PC-3 (cell line): ENCODE data around the gene NECAB2. TPM values are rescaled to one million over a fixed set of nuclear protein-coding genes. Genes with fewer than 3 reads are reported as not detected.

Source experiments
- ATAC-seq: fragments of 200-7000 bp; cut with Tn5 transposase; 2 replicates; pipeline ENCODE4 v1.9.1; 2020; ENCODE audit warnings: mild to moderate bottlenecking, moderate library complexity
- BruUV-seq: library from RNA; stranded (reverse); fragments of 400-500 nt; replicated peaks from 2 replicates; lab custom pipeline; 2021; lab: Mats Ljungman, UMichigan
- CTCF ChIA-PET: fragments of 300-600 bp; sonication (Branson Sonifier 250); formaldehyde crosslinking; loops from one replicate; lab custom pipeline; 2022; ENCODE audit warnings: antibody characterized with exemption; lab: Charles Lee
- POLR2A ChIA-PET: fragments of 300-600 bp; sonication (Branson Sonifier 250); formaldehyde crosslinking; loops from one replicate; lab custom pipeline; 2022; ENCODE audit warnings: antibody characterized with exemption; ENCODE audit not compliant: unreplicated experiment; lab: Charles Lee
- DNase-seq: peaks from one replicate; pipeline ENCODE4 v3.0.0-alpha.2; 2015
- H2AFZ ChIP-seq: fragments of 300-600 bp; sonication (generic); 2 replicates; pipeline ENCODE4 v1.6.0; 2016; ENCODE audit warnings: antibody characterized with exemption, low read length
- H3F3A ChIP-seq: fragments of 300-600 bp; sonication (generic); one replicate; pipeline ENCODE4 v1.6.0; 2017; ENCODE audit warnings: antibody characterized with exemption, low read length, control low read depth, mild to moderate bottlenecking; ENCODE audit not compliant: unreplicated experiment
- H3K27ac ChIP-seq: fragments of 300-600 bp; sonication (generic); 2 replicates; pipeline ENCODE4 v1.5.1; 2016; ENCODE audit warnings: mild to moderate bottlenecking, low read length
- H3K27me3 ChIP-seq: fragments of 300-600 bp; sonication (generic); 2 replicates; pipeline ENCODE4 v1.6.1; 2016; ENCODE audit warnings: low read length, mixed read lengths
- H3K36me3 ChIP-seq: fragments of 300-600 bp; sonication (generic); 2 replicates; pipeline ENCODE4 v1.6.1; 2016; ENCODE audit warnings: low read depth, mixed run types, low read length, mixed read lengths
- H3K4me1 ChIP-seq: fragments of 300-600 bp; sonication (generic); 2 replicates; pipeline ENCODE4 v1.5.1; 2016; ENCODE audit warnings: low read length; ENCODE audit not compliant: insufficient read depth
- H3K4me2 ChIP-seq: fragments of 300-600 bp; sonication (generic); 2 replicates; pipeline ENCODE4 v1.6.0; 2016; ENCODE audit warnings: low read length
- H3K4me3 ChIP-seq: fragments of 300-600 bp; sonication (generic); 2 replicates; pipeline ENCODE4 v1.5.1; 2016; ENCODE audit warnings: mild to moderate bottlenecking, low read length, mixed read lengths
- H3K79me2 ChIP-seq: fragments of 300-600 bp; sonication (generic); 2 replicates; pipeline ENCODE4 v1.6.1; 2017; ENCODE audit warnings: low read length, mixed read lengths
- H3K9ac ChIP-seq: fragments of 300-600 bp; sonication (generic); 2 replicates; pipeline ENCODE4 v1.6.0; 2016; ENCODE audit warnings: mild to moderate bottlenecking, low read length
- H3K9me2 ChIP-seq: fragments of 300-600 bp; sonication (generic); replicated peaks from 2 replicates; pipeline ENCODE4 v1.6.1; 2016; ENCODE audit warnings: mixed run types, low read length, mixed read lengths
- H3K9me3 ChIP-seq: fragments of 300-600 bp; sonication (generic); 2 replicates; pipeline ENCODE4 v1.6.1; 2016; ENCODE audit warnings: low read length, mixed read lengths
- H4K20me1 ChIP-seq: fragments of 300-600 bp; sonication (generic); 2 replicates; pipeline ENCODE4 v1.6.1; 2016; ENCODE audit warnings: low read length, mixed read lengths
- CTCF ChIP-seq: fragments of 300-600 bp; sonication (generic); conservative IDR thresholded peaks from 2 replicates; pipeline ENCODE4 v1.5.1; 2017; ENCODE audit warnings: antibody characterized with exemption, low read depth, mild to moderate bottlenecking, low read length
- EZH2 ChIP-seq: fragments of 300-600 bp; sonication (generic); IDR thresholded peaks from one replicate; pipeline ENCODE4 v1.6.1; 2017; ENCODE audit warnings: antibody characterized with exemption, mild to moderate bottlenecking, low read length; ENCODE audit not compliant: unreplicated experiment
- EZH2phosphoT487 ChIP-seq: fragments of 300-600 bp; sonication (generic); IDR thresholded peaks from 2 replicates; pipeline ENCODE4 v1.6.1; 2018; ENCODE audit warnings: mild to moderate bottlenecking, antibody characterized with exemption, low read length, borderline replicate concordance
- intact Hi-C: fragments of 100-400 bp; cut with micrococcal nuclease; formaldehyde crosslinking; loops from 2 replicates; pipeline ENCODE4 v1.9.0; 2023
- total RNA-seq: library from RNA; depleted of rRNA; stranded (reverse); fragments of >200 nt; gene quantifications from 2 replicates; pipeline ENCODE4 v1.2.3, GENCODE V29; 2014

The NECAB2 gene
- total RNA-seq, 1 experiment from 2014 or later, result 0.22 TPM

- H3K9ac ChIP-seq, result no peak overlapping the region
- no peaks in the 10 kb centered on the region for H4K20me1 ChIP-seq
- H3K4me3 ChIP-seq, result no peak overlapping the region
- DNase-seq, result no peak
- H2AFZ ChIP-seq, result no peak overlapping the region
- no peaks in the 10 kb centered on the region for H3K9me2 ChIP-seq
- no peak overlapping the region for H3K4me2 ChIP-seq
- no peak overlapping the region for H3K27ac ChIP-seq
- ChIA-PET CTCF (no interaction called here), POLR2A (no interaction called here)
- H3K9me3 ChIP-seq, result no peaks in the 10 kb centered on the region
- no peaks in the 10 kb centered on the region for H3K27me3 ChIP-seq
- BruUV-seq, result no TSS peak
- no peak for ATAC-seq
- H3K79me2 ChIP-seq, result peaks cover 18% of the 10 kb centered on the region
- peaks cover 15% of the 10 kb centered on the region for H3K4me1 ChIP-seq
- no peaks in the 10 kb centered on the region; the same call in 1 of the 2 replicates for H3K36me3 ChIP-seq
- no peaks in the 10 kb centered on the region for H3F3A ChIP-seq
- intact Hi-C loops, result loop anchor here (5.0 kb wide), 2 partner anchors 107 to 222 kb away; no protein-coding TSS in a partner anchor
- TF ChIP-seq CTCF, result no peak
- no peak for TF ChIP-seq EZH2phosphoT487
- TF ChIP-seq EZH2, result no peak
Observed at GRCh38 chr16:83955218-83956130, 12.6 kb upstream of the NECAB2 start.

GRCh38 chr16:83956336-83957289, 11.4 kb upstream of the NECAB2 start:
- no peaks in the 10 kb centered on the region for H3K27me3 ChIP-seq
- no peaks in the 10 kb centered on the region; the same call in 1 of the 2 replicates for H3K36me3 ChIP-seq
- no peak overlapping the region for H3K27ac ChIP-seq
- no peaks in the 10 kb centered on the region for H3F3A ChIP-seq
- TF ChIP-seq CTCF (peak; percentile 78), EZH2 (no peak)
- H3K9me2 ChIP-seq, result no peaks in the 10 kb centered on the region
- H4K20me1 ChIP-seq, result no peaks in the 10 kb centered on the region
- H3K9ac ChIP-seq, result no peak overlapping the region
- peak; percentile 74 for DNase-seq
- H2AFZ ChIP-seq, result no peak overlapping the region
- no peak overlapping the region for H3K4me3 ChIP-seq
- peaks cover 15% of the 10 kb centered on the region for H3K4me1 ChIP-seq
- intact Hi-C loops, result loop anchor here (5.0 kb wide), 2 partner anchors 106 to 221 kb away; no protein-coding TSS in a partner anchor
- no peak overlapping the region for H3K4me2 ChIP-seq
- BruUV-seq, result no TSS peak
- POLR2A ChIA-PET, result no interaction called here
- no peaks in the 10 kb centered on the region for H3K9me3 ChIP-seq
- 0 out of 2 replicates have a peak, but pooled peaks have one; percentile 9 for ATAC-seq
- H3K79me2 ChIP-seq, result peaks cover 18% of the 10 kb centered on the region
- CTCF ChIA-PET, result interaction anchor here (0.5 to 0.6 kb wide), 2 partner anchors 8 to 232 kb away, joined by 3 to 4 read pairs; no protein-coding TSS in a partner anchor
